ENCODE measurements around the gene DNAJC7. TPM values are rescaled to one million over a fixed set of nuclear protein-coding genes. Genes with fewer than 3 reads are reported as not detected.

Gene DNAJC7
- total RNA-seq, 2 experiments from 2014 or later = 86.7 to 90.3 TPM

GRCh38 chr17:41973408-41973811, 43.8 kb downstream of the DNAJC7 start:
- H3K36me3 Mint-ChIP-seq (ENCODE audit: low read depth) = peaks cover 29% of the 10 kb centered on the region
- ChIA-PET POLR2A (interaction anchor here (1.4 kb wide), 1 partner anchor 43 kb away, joined by 5 read pairs; no protein-coding TSS in a partner anchor), CTCF (no interaction called here)
- ATAC-seq (no peak), DNase-seq (no peak)
- peaks cover 17% of the 10 kb centered on the region for H3K4me1 Mint-ChIP-seq (ENCODE audit: low read depth)
- intact Hi-C loops (cut with micrococcal nuclease) = no loop called here
- TF ChIP-seq CTCF (IDR thresholded peaks at IDR 0.05) = no peak
- peak overlapping the region; percentile 25 for H3K27ac Mint-ChIP-seq
- H3K9me3 Mint-ChIP-seq = no peaks in the 10 kb centered on the region
- no peaks in the 10 kb centered on the region for H3K27me3 Mint-ChIP-seq
- H3K4me3 Mint-ChIP-seq = no peak overlapping the region

- ATAC-seq = no peak
- peak overlapping the region; percentile 0 for H3K27ac Mint-ChIP-seq
Measured at GRCh38 chr17:41972571-41973407, 44.5 kb downstream of the DNAJC7 start.

DNA sequence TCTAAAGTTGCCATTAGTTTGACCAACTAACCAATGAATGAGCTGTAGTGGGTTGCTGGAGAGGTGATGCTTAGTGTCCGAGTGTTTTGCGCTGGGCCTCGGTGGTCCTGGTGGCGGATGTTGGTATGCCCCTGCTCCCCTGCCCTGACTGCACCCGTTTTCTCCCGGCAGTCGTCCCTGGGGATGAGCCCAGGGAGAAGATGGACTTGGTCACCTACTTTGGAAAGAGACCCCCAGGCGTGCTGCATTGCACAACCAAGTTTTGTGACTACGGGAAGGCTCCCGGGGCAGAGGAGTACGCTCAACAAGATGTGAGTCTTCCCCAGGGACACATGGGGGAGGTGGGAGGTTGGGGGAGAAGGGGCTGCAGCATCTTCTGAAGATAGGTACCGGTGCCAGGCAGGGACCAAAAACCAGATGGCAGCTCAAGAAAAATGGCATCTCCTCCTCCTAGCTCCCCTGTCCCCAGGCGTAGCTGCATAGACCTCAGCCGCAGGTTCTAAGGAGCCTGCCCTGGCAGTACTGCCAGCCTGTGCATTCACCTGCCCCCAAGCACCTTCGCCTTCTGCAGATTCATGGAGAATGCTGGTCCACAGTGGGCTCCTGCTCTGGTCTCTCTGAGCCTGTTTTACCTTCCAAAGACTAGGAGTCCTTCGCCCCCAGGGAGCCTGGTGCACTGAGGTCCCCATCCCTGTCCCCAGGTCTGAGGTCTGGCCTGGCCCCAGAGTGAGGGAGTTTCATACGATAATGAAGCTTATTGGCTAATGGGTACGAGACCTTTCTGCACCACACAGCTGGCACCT, 45.3 kb downstream of the DNAJC7 start:
- Mint-ChIP-seq H3K27me3 (no peaks in the 10 kb centered on the region), H3K4me3 (no peak overlapping the region), H3K4me1 (ENCODE audit: low read depth) (peaks cover 29% of the 10 kb centered on the region), H3K27ac (peak overlapping the region; percentile 0), H3K36me3 (ENCODE audit: low read depth) (peaks cover 29% of the 10 kb centered on the region), H3K9me3 (no peaks in the 10 kb centered on the region)
- intact Hi-C loops (cut with micrococcal nuclease) = no loop called here
- CTCF ChIA-PET = interaction anchor here (1.4 kb wide), 1 partner anchor 8 kb away, joined by 4 read pairs; no protein-coding TSS in a partner anchor
- DNase-seq = no peak
- POLR2A ChIA-PET = interaction anchor here (1.3 kb wide), 1 partner anchor 13 kb away, joined by 3 read pairs; no protein-coding TSS in a partner anchor
- TF ChIP-seq CTCF (IDR thresholded peaks at IDR 0.05) = no peak
- no peak for ATAC-seq

More at GRCh38 chr17:41972571-41973407, 44.5 kb downstream of the DNAJC7 start:
- intact Hi-C loops (cut with micrococcal nuclease) = no loop called here
- DNase-seq = no peak
- Mint-ChIP-seq H3K27me3 (no peaks in the 10 kb centered on the region), H3K36me3 (ENCODE audit: low read depth) (peaks cover 31% of the 10 kb centered on the region), H3K4me1 (ENCODE audit: low read depth) (peaks cover 23% of the 10 kb centered on the region), H3K9me3 (no peaks in the 10 kb centered on the region), H3K4me3 (no peak overlapping the region)
- CTCF ChIA-PET = interaction anchor here (1.4 kb wide), 1 partner anchor 9 kb away, joined by 4 read pairs; no protein-coding TSS in a partner anchor
- TF ChIP-seq CTCF (IDR thresholded peaks at IDR 0.05) = no peak
- POLR2A ChIA-PET = interaction anchor here (1.3 to 1.4 kb wide), 2 partner anchors 14 to 43 kb away, joined by 3 to 5 read pairs; no protein-coding TSS in a partner anchor

- TF ChIP-seq CTCF (IDR thresholded peaks at IDR 0.05) = no peak
- DNase-seq (no peak), ATAC-seq (no peak)
- Mint-ChIP-seq H3K27ac (peak overlapping the region; percentile 25), H3K27me3 (no peaks in the 10 kb centered on the region), H3K4me3 (no peak overlapping the region), H3K4me1 (ENCODE audit: low read depth) (peaks cover 31% of the 10 kb centered on the region), H3K36me3 (ENCODE audit: low read depth) (peaks cover 23% of the 10 kb centered on the region), H3K9me3 (no peaks in the 10 kb centered on the region)
- intact Hi-C loops (cut with micrococcal nuclease) = no loop called here
- ChIA-PET CTCF (interaction anchor here (1.6 kb wide), 1 partner anchor 15 kb away, joined by 4 read pairs; no protein-coding TSS in a partner anchor), POLR2A (no interaction called here)
Measured at GRCh38 chr17:41970901-41971331, 46.3 kb downstream of the DNAJC7 start.

All from activated CD8-positive, alpha-beta T cell treated with anti-CD3 and anti-CD28 coated beads for 36 hours (primary cell).